Activated naive CD4-positive, alpha-beta T cell treated with anti-CD3 and anti-CD28 coated beads, Interleukin-2, amount 50 U/mL, for 72 hours (primary cell): ENCODE data around the gene SPATA31C1. TPM values are rescaled to one million over a fixed set of nuclear protein-coding genes. Genes with fewer than 3 reads are reported as not detected.
"Not testable (repeated sequence)": the region's sequence is repeated elsewhere in the genome, so short reads cannot be mapped to it uniquely, and the experiment has no call there.

Source experiments
- ATAC-seq, 2 donors: fragments of 150-1000 bp; cut with Tn5 transposase; 2 replicates each; pipeline ENCODE4 v1.10.0; 2021; ENCODE audit warnings: mild to moderate bottlenecking in 2 of 2, moderate library complexity in 2 of 2
- DNase-seq, 2 donors: peaks; one replicate each; pipeline ENCODE4 v3.0.0; 2021 to 2022; ENCODE audit warnings: low spot score in 2 of 2
- H3K27ac Mint-ChIP-seq, 2 donors: one replicate each; pipeline ENCODE4 v1.8.0; 2022; ENCODE audit warnings: mild to moderate bottlenecking in 2 of 2, mixed read lengths in 2 of 2
- H3K36me3 Mint-ChIP-seq, 2 donors: one replicate each; pipeline ENCODE4 v1.8.0; 2022; ENCODE audit warnings: mixed read lengths in 2 of 2
- H3K9me3 Mint-ChIP-seq, 2 donors: one replicate each; pipeline ENCODE4 v1.8.0; 2022; ENCODE audit warnings: mixed read lengths in 2 of 2
- total RNA-seq, 2 donors: library from RNA; stranded (reverse); gene quantifications; one replicate each; pipeline ENCODE4 v1.2.3, GENCODE V29; 2022

SPATA31C1 gene
- total RNA-seq, 2 donors from 2014 or later: not detected

GRCh38 chr9:87902371-87902770 is 15.4 kb upstream of the SPATA31C1 start:
- Mint-ChIP-seq H3K9me3 (peaks cover 17 to 26% of the 10 kb centered on the region in 2 donors), H3K36me3 (peaks cover 0 to 42% of the 10 kb centered on the region in 2 donors)
- ATAC-seq, H3K27ac Mint-ChIP-seq, DNase-seq: not testable (repeated sequence)

GRCh38 chr9:87909310-87910041 is 8.3 kb upstream of the SPATA31C1 start:
- H3K27ac Mint-ChIP-seq: no peak overlapping the region
- H3K9me3 Mint-ChIP-seq: peaks cover 4 to 6% of the 10 kb centered on the region in 2 donors
- H3K36me3 Mint-ChIP-seq: peaks cover 0 to 5% of the 10 kb centered on the region in 2 donors
- ATAC-seq (no peak), DNase-seq (no peak)

GRCh38 chr9:87910821-87911220 is 6.9 kb upstream of the SPATA31C1 start:
- H3K9me3 Mint-ChIP-seq: no peaks in the 10 kb centered on the region
- DNase-seq: no peak
- H3K36me3 Mint-ChIP-seq: no peaks in the 10 kb centered on the region
- no peak for ATAC-seq
- no peak overlapping the region for H3K27ac Mint-ChIP-seq

- not testable (repeated sequence) for ATAC-seq, H3K36me3 Mint-ChIP-seq
Measured at GRCh38 chr9:87919013-87919412, 1.3 kb downstream of the SPATA31C1 start.

GRCh38 chr9:87921561-87921960 is 3.8 kb downstream of the SPATA31C1 start:
- H3K36me3 Mint-ChIP-seq, H3K27ac Mint-ChIP-seq, DNase-seq, H3K9me3 Mint-ChIP-seq, ATAC-seq: not testable (repeated sequence)

More at GRCh38 chr9:87919013-87919412, 1.3 kb downstream of the SPATA31C1 start:
- not testable (repeated sequence) for DNase-seq, H3K27ac Mint-ChIP-seq, H3K9me3 Mint-ChIP-seq

GRCh38 chr9:87923012-87923411 is 5.2 kb downstream of the SPATA31C1 start:
- not testable (repeated sequence) for DNase-seq, ATAC-seq, H3K9me3 Mint-ChIP-seq, H3K27ac Mint-ChIP-seq, H3K36me3 Mint-ChIP-seq

GRCh38 chr9:87924851-87925250 is 7.1 kb downstream of the SPATA31C1 start:
- DNase-seq, ATAC-seq, H3K9me3 Mint-ChIP-seq, H3K36me3 Mint-ChIP-seq, H3K27ac Mint-ChIP-seq: not testable (repeated sequence)

- H3K36me3 Mint-ChIP-seq, H3K27ac Mint-ChIP-seq, H3K9me3 Mint-ChIP-seq, DNase-seq, ATAC-seq: not testable (repeated sequence)
Measured at GRCh38 chr9:87929152-87929551, 11.4 kb downstream of the SPATA31C1 start.

- not testable (repeated sequence) for DNase-seq, H3K9me3 Mint-ChIP-seq, H3K27ac Mint-ChIP-seq, ATAC-seq, H3K36me3 Mint-ChIP-seq
Measured at GRCh38 chr9:87934444-87934843, 16.7 kb downstream of the SPATA31C1 start.

GRCh38 chr9:87937352-87937751 is 19.6 kb downstream of the SPATA31C1 start:
- not testable (repeated sequence) for ATAC-seq, H3K36me3 Mint-ChIP-seq, H3K27ac Mint-ChIP-seq, H3K9me3 Mint-ChIP-seq, DNase-seq

- H3K9me3 Mint-ChIP-seq, ATAC-seq, DNase-seq, H3K36me3 Mint-ChIP-seq, H3K27ac Mint-ChIP-seq: not testable (repeated sequence)
Measured at GRCh38 chr9:87937918-87938317, 20.2 kb downstream of the SPATA31C1 start.

GRCh38 chr9:87938336-87938735 is 20.6 kb downstream of the SPATA31C1 start:
- H3K36me3 Mint-ChIP-seq, DNase-seq: not testable (repeated sequence)

GRCh38 chr9:87939096-87939495 is 21.3 kb downstream of the SPATA31C1 start:
- H3K27ac Mint-ChIP-seq, H3K36me3 Mint-ChIP-seq, ATAC-seq, DNase-seq, H3K9me3 Mint-ChIP-seq: not testable (repeated sequence)

More at GRCh38 chr9:87938336-87938735, 20.6 kb downstream of the SPATA31C1 start:
- ATAC-seq, H3K9me3 Mint-ChIP-seq, H3K27ac Mint-ChIP-seq: not testable (repeated sequence)

- DNase-seq: no peak
- Mint-ChIP-seq H3K36me3 (no peaks in the 10 kb centered on the region), H3K27ac (no peak overlapping the region), H3K9me3 (no peaks in the 10 kb centered on the region)
- ATAC-seq: no peak
Measured at GRCh38 chr9:87944096-87944495, 26.3 kb downstream of the SPATA31C1 start.

GRCh38 chr9:87944682-87945081 is 26.9 kb downstream of the SPATA31C1 start:
- DNase-seq: no peak
- ATAC-seq: no peak
- H3K9me3 Mint-ChIP-seq: no peaks in the 10 kb centered on the region
- peaks cover 0 to under 1% of the 10 kb centered on the region in 2 donors for H3K36me3 Mint-ChIP-seq
- H3K27ac Mint-ChIP-seq: no peak overlapping the region

GRCh38 chr9:87950296-87950695 is 32.5 kb downstream of the SPATA31C1 start:
- Mint-ChIP-seq H3K27ac (no peak overlapping the region), H3K36me3 (peaks cover 0 to 12% of the 10 kb centered on the region in 2 donors), H3K9me3 (no peaks in the 10 kb centered on the region)
- DNase-seq (no peak), ATAC-seq (no peak)

- DNase-seq: no peak
- Mint-ChIP-seq H3K9me3 (no peaks in the 10 kb centered on the region), H3K36me3 (peaks cover 0 to 12% of the 10 kb centered on the region in 2 donors), H3K27ac (no peak overlapping the region)
- peak in 1 of 2 donors; percentile 38 for ATAC-seq
Measured at GRCh38 chr9:87950765-87951488, 33.2 kb downstream of the SPATA31C1 start.
